Measurements from ENCODE around the gene CFAP45.
"Not testable (repeated sequence)": the region's sequence is repeated elsewhere in the genome, so short reads cannot be mapped to it uniquely, and the experiment has no call there.

CFAP45 gene

DNA sequence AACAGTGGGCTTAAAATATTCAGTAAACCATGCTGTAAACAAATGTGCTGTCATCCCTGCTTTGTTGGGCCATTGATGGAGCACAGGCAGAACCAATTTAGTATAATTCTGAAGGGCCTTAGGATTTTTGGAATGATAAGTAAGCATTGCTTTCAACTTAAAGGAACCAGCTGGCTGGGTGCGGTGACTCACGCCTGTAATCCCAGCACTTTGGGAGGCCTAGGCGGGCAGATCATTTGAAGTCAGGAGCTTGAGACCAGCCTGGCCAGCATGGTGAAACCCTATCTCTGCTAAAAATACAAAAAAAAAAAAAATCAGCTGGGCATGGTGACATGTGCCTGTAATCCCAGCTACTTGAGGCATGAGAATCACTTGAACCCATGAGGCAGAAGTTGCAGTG lies 4.1 kb upstream of the CFAP45 start:
- DNase-seq = not testable (repeated sequence)

DNA sequence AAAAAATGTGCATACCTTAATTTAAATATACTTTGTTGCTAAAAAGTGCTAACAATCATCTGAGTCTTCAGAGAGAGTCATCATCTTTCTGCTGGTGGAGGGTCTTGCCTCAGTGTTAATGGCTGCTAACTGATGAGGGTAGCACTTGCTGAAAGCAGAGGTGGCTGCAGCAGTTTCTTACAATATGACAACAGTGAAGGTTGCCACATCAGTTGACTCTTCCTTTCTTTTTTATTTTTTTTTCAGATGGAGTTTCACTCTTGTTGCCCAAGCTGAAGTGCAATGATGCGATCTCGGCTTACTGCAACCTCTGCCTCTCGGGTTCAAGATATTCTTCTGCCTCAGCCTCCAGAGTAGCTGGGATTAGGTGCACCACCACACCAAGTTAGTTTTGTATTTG lies 2.6 kb upstream of the CFAP45 start:
- DNase-seq = no peak

DNA sequence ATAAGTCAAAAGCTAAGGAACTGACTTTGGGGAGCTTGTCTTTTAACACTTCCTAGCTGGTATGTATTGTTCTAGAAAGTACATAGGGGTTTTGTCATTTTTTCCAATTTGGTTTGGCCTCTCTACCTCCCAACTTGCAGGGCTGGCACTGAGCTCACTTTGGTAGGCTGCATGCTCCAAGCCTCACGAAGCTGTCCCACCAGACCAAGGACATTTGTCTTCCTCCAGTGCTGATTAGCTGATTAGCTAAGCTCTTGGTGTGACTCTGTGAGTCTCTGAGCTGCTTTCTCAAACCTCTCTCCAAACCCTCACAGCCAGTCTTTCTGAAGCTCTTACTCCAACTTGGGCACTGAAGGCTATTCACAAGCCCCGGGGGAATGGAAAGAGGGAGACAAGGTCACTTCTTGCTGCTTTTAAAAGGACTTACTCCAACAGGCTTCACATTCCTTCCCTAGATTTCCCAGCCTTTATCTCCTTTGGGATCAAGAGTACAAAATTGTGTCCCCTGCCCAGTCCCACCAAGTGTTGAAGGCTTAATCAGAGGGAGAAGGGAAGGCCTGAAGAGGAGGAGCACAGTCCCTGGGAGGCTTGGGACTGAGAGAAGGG lies 893 bp upstream of the CFAP45 start:
- no peak for DNase-seq

DNA sequence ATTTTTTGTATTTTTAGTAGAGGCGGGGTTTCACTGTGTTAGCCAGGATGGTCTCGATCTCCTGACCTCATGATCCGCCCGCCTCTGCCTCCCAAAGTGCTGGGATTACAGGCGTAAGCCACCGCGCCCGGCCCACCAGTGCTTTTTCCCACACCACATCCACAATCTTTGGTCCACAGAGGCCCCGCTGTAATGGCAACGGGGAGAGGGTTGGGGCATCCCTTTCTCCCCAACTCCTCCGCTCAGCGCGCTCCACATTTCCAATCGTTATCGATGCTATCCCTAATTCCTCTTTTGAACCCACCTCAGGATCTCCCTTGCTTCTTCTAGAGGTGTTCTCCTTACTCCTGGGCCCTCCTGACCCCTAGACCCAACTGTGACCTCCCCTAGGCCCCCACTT lies 331 bp downstream of the CFAP45 start:
- DNase-seq = not testable (repeated sequence)

DNA sequence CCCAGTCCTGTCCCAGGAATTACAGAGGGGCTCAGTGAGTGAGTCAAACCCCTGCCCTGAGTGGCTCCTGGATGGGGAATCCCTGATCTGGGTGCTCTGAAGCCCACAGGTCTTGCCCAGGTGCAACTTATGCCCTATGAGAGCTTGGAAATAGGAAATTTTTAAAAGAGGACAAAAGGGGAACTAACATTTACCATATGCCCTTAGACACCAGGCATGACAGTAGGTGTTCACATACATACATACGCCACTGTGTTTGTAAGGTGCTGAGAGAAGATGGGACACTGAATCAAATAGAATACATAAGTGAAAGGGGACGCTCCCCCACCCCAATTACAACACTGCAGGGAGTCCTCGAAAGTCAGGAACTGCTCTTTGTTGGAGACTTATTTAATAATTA lies 1.4 kb downstream of the CFAP45 start:
- no peak for DNase-seq

DNA sequence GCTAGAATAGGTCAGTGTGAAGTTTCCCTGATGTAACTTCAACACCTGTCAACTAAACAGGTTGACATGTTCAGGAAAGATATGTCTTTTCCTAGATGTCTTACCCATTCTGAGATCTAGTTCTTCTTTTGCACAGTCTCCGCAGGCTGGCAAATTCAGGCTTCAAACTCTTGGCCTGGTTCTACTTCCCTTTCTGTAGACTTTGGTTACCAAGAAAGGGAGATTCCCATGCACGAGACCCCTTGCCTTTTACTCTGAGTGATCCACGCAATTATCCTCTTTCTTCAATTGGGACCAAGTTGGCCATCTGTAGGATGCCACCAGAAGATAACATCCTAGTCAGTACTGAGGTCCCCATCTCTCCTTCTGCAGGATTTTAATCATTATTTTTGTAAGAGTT lies 2.0 kb downstream of the CFAP45 start:
- no peak for DNase-seq

DNA sequence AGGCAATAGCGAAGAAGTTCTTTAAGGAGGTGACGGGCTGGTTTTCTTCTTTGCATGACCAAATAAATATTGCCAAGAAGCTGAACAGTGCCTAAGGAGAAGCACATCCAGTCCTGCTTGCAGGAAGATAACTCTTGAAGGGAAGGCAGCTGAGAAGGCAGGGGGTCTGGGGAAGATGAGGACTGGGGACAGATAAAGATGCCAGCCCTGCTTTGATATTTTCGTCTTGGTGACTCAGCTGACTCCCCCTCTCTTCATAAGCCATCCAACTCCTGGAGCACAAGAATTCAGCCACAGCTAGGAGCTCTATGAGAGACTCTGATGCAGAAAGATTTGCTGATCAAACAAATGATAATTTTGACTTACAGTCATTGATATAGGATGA lies 3.4 kb downstream of the CFAP45 start:
- no peak for DNase-seq

DNA sequence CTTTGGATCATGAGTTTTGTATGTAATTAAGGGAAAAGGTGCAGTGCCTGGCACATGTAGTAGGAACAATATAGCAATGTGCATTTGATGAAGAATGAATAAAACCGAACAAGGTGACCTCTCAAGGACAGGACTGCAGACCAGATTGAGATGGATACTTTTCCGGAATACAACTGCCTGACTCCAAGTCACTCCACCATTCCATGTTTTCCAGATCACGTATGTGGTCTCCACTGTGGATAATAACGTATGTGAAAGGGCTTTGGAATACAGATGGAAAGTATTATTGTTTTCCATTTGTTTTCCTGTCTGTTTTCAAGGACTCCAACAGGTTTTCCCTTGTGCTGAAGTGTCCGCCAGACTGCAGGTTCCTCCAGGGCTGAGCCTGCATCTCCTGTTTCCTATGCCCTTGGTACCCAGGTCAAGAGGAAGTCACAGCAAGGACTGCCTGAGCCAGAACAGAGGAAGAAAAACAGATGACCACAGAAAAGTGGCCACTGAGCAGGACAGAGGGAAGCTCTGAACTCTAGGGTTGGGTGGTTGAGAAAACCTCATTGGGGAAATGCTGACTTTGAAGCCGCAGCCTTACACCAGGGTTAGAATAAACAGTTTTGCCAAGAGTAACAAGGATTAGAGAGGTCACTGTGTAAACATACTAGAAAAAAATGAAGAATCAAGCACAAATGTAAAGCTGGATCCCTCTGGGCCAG lies 4.0 kb downstream of the CFAP45 start:
- DNase-seq = peak; percentile 17

DNA sequence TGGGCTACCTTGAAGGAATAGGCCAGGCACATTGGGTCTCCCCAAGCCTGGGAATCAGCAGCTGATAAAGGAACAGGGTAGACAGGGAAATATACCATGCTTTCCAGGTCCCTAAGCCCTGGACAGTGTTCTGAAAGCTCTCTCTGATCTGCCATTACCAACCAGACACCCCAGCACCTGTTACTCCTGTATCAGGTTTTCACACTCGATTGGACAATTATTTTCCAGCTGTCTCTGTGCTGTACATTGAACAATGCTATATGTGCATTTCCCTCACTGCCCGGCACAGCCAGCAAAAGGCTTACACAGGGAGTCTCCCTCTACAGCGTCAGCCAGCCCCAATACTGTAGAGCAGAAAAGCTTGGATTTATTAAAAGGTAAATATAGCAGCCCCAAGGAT lies 4.7 kb downstream of the CFAP45 start:
- no peak for DNase-seq

DNA sequence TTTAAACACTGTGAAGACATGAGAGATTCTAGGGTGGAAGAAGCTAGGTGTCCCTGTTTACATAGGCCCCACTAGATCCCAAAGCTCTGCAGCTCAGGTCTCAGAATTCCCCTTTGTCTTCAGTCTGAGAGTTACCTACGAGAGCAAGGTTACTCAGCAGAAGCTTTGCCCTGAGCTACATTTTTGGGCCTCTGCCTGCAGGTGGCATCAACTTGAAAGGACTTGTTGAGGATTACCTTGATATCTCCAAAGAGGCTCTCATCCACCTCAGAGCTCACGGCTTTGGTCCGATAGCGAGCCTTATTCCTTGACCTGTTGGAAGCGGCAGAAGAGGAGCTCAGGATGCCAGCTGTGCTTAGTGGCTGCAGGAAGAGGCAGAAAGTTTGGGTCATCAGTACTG lies 7.0 kb downstream of the CFAP45 start:
- no peak for DNase-seq

DNA sequence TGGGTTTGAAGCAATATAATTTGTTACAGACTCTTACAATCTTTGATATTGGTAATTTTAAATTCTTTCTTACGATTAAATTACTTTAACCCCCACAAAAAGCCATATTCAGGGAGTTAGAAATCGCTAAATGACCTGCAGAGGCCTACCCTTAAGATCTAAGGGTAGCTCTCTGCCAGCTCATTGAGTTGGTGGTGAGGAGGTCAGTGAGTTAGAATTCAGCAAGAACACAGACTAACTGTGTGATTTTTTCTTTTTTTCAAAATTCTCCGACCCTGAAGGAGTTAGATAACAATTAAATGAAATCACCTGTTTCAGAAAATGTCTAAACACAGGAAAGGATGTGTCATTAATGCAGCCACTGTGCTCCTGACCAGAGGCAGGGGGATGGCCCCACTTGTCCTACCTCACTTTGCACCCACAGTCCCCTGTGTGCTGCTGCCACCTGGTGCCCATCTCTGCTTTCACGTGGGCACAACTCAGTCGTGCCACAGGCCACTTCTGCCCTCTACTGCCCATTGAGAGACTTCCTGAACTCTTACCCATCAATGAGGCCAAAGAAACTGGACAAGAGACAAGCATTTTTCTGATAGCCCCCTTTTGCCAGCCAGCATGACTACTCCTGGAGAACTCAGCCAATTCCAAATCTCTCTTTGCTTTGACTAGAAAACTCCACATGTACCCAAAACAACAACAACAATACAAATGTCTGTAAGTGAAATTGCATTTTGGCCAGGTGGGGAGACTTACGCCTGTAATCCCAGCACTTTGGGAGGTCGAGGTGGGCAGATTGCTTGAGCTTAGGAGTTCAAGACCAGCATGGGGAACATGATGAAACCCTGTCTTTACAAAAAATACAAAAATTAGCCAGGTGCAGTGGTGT lies 8.4 kb downstream of the CFAP45 start:
- peak; percentile 77 for DNase-seq

DNA sequence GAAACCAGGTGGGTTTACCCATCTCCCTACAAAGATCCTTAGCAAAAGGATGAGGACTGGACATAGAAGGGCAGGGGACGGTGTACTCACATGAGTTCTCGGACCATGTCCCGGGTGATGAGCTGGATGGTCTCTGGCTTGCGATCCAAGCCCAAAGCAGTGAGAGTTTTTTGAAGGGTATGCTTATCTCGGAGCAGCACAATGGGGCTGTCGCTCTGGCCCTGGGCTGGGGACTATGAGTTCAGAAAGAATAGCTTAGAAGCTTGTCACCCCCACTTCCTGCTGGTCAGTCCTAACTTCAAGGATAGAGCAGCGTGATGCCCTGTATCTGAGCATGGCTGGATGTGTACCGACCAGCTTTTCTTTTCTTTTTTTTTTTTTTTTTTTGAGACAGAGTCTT lies 9.6 kb downstream of the CFAP45 start:
- no peak for DNase-seq

DNA sequence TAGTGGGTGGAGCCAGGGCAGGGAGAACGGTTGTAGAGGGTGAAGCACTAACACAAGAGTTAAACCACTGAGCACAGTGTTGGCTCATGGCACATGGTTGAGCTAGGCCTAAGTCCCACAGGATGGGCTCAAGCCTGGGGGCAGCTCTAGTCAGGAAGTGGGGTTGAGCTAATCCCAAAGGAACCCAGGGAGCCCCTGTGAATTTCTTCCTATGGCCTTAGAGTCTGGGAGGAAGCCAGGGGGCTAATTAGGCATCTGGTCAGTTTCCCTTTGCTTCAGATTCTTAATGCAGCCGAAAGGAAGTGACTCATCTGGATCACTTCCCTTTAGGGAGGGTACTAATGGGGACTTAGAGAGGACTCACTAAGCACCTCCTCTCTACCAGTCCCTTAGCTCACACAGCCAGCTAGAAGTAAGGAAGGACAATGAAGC lies 10.1 kb downstream of the CFAP45 start:
- no peak for DNase-seq

DNA sequence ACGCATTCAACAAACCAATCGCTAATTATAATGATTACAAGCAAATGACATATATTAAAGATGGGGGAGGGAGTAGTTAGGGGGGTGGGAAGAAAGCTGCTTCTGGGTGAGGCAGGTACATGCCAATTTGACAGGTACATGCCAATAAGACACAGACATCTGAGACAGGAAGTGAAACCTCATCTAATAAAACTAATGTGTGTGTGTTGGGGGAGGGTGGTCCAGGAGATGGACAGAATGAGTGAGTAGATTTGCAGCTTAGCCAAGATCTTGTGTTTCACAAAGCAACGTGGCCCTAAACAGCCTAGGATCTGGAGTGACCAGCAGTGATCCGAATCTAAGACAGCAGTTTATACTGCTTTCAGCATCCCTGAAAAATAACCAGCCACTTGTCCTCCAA lies 10.8 kb downstream of the CFAP45 start:
- no peak for DNase-seq

DNA sequence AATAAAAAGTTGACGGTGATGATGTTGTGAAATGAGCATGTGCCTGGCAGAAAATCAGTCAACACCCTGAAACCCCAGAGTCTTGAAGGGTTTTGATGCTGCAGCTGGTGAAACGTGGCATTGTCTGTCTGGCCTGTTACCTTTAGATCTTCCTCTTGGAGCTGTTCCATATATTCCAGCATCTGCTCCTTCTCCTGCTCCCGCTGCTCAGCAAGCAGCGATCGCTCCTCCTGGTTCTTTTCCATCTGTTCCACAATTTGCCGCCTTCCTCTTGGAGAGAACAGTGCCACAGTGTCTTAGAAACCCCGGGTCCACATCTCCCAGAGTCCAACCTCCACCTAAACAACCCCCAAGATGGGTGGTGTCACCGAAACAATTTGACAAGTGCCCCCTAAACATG lies 15.7 kb downstream of the CFAP45 start:
- no peak for DNase-seq

DNA sequence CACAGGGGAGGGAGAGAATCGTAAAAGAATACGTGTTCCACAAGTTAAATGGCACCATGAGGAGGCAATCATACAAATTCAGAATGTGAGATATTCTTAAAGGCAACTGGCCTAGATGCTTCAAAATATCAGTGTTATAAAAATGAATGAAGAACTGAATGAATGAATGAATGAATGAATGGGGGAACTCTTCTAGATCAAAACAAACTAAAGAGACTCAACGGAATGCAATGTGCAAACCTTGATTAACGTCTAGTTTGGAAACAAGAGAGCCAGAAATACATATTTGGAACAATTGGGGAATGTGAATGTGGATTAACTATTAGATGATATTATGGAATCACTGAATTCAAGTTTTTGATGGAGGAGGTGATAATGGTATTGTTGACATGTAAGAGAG lies 16.8 kb downstream of the CFAP45 start:
- DNase-seq = no peak

DNA sequence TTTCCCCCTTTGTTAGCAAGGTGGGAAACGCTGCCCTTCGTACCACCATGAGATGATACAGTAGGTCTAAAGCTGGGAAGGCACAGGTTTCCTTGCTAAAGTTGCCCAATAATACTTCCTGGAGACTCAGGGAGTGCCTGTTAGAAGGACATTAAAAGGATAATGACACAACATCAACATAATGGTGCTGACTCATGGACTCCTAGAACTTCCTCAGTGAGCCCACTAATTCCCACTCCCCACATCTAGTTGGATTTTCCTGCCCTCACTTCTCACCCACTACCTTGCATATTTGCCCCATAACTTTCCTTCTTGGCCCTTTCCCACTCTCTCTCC lies 17.5 kb downstream of the CFAP45 start:
- DNase-seq = no peak

DNA sequence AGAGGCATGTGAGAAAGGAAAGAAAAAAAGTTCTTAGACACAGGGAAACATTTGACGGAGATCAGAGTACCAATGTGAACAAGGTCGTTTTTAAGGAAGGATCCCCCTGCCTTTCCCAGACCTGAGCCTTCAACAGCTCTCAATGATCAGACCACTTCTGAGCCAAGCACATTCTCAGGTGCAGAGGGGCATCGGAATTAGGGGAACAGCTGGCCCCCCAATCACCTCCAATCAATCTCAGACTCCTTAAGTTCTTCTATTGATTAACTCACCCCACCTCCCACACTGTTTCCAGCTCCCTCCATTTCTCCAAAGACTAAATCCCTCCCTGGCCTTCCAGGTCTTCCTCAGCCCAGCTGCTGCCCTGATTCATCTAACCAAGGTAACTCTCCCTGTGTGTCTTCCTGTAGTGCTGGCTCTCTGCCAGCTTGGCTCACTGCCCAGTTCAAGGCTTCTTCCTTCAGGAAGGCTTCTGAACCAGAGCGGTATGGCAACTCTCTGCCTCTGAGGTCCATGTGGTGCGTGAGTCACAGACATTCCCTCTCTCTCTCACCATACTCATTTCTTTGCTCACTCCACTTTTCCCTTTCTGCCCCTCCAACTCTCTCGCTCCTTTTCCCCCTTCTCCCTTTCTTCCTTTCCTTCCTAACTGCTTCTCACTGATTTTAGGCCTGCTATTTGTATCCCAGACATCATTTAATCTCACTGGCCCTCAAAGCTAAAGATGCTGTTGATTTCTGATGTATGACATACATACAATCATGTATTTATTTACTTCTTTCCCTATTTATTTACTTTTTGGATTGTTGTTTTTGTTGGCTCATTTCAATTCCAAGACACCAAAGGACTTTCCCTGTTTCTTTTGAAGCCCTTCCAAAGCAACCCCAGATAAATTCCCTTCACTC lies 18.1 kb downstream of the CFAP45 start:
- peak; percentile 71 for DNase-seq

DNA sequence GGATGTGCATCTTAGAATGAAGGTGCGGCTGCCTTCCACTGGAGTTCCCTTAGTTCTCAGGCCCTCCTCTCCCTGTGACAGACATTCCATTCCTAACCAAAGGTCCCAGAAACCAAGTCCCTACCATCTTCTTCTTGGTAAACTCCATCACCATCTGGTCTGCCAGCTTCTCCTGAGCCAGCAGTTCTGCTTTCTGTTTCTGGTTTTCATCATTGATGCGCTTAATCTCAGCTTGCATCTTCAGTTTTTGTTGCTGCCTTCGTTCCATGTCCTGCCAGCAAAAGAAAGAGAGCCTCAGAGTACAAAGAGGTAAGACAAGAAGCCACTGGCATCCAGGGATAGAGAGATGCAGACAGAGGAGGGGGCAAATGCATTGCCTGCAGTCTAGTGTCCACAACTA lies 19.5 kb downstream of the CFAP45 start:
- DNase-seq = no peak

DNA sequence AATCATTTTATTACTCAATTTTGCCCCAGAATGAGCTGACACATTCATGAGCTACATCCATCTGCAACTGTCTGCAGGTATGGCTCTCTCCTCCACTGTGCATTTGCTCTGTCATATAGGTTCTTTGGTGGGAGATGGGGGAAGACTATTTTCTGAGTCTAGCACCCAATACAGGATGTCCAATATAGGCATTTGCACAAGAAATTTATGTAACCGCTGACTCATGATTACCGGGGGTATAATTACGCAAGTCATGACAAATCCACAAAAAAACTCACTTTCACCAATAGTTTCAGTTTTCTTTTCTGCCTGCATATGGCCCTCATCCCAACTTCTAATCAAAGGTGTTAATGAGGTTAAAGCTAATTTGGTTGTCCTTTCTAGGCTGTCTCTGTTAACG lies 20.0 kb downstream of the CFAP45 start:
- DNase-seq = no peak

DNA sequence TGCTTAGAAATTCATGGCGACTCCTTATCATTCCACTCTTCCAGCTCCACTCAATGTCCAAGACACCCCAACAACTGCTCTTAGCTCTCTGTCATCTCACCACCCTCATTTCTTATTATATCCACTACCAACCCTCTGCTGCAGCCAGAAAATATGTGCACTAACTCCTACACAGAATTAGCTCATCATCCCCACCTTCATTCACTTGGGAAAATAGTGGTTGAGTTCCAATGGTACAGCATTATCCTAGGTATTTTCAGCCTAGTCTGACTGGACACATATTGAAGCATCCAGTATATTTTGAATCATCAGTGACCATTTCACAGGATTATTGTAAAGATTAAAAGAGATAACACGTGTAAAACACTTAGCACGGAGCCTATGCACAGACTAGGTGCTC lies 20.8 kb downstream of the CFAP45 start:
- DNase-seq = no peak

DNA sequence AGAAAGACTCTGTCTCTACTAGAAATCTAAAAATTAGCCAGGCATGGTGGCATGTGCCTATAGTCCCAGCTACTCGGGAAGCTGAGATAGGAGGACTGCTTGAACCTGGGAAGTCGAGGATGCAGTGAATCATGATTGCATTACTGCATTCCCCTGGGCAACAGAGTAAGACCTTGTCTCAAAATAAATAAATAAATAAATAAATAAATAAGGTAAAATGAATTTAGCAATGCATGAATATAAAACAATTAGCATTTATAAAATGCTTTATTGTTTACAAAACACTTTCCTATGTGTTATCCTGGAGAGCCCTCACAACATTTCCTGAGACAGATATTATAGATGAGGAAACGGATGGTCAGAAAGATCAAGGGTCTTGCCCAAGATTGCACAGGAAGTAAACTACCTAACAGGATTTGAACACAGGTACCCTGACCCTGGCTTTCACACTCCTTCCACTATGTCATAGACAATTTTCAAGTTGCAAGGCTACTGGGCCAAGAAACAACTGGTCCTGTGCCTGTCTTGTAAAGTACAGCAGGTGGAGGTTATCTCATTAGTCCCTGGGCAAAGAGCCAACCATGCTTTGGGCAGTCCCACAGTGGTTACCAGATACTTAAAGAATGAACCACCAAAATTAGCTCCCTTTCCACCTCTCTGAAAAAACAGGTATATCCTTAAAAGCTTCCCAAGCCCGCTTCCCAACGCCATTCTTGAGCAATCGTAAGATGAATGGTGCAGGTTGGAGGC lies 22.1 kb downstream of the CFAP45 start:
- peak; percentile 57 for DNase-seq

All from NCI-H2107 (cell line).